ENCODE data around the gene BCOR. TPM values are rescaled to one million over a fixed set of nuclear protein-coding genes. Genes with fewer than 3 reads are reported as not detected.

BCOR gene
- 14.6 TPM for polyA plus RNA-seq (2013, experiment 1 of 2)
- 14.9 TPM for polyA plus RNA-seq (2013, experiment 2 of 2)

DNA sequence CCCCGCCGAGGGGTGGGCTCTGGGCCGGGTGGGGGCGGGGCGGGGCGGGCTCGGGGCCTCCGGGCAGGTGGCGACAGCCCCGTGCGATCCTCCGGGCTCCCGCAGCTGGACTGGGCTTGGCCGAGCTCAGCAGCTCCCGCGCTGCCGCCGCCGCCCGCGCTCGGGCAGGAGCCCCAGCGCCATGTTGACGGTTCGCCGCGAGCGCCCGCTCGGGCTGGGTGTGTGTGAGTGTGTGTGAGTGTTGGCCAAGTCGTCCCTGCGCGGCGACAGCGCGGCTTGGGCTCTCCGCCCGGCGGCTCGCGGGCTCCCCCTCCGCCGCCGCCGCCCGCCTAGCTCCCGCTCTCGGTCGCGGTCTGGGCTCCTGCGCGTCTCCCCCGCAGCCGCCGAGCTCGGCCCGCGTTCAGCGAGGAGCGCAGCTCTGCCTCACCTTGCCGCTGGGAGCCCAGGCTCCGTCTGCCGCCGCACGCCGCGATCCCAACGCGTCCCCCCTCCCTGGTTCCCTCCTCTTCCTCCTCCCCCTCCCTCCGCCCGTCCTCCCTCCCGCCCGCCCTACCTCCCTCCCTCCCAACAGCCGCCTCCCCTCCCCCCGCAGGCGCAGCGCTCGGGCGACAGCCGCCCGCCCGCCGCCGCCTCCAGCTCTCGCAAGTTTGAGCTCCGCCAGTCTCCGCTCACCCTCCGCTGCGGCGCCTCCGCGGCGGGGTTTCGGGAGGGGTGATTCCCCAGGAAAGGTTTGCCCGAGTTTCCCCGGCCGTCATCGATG is at the start of gene BCOR:
BCOR (minus strand) TSS at position 455 of the 760 bp plus-strand sequence. CDS start 20,029 bp downstream, outside the sequence.
- peak within 1 kb of the TSS; percentile 76 for H2BK15ac ChIP-seq (replicated peaks; ENCODE audit: low read depth)
- peak within 1 kb of the TSS; percentile 81 for H3K27ac ChIP-seq (ENCODE audit: low read depth, low read length)
- H3K4me2 ChIP-seq (ENCODE audit: low read length) = peak within 1 kb of the TSS; percentile 70
- H2BK120ac ChIP-seq (ENCODE audit: low read depth, low read length) = peak within 1 kb of the TSS; percentile 82
- peak within 1 kb of the TSS; percentile 94 for H3K4ac ChIP-seq (ENCODE audit: low read depth, low read length)
- peak within 1 kb of the TSS; percentile 85 for H3K56ac ChIP-seq (ENCODE audit: low read length)
- WGBS (ENCODE audit: extremely low coverage, insufficient coverage, low lambda C conversion rate) = no CpG with 5 or more reads among the region's 98 CpGs
- H4K5ac ChIP-seq (ENCODE audit: low read length) = no peak within 1 kb of the TSS
- no peaks in the 10 kb centered on the region for H3K36me3 ChIP-seq (ENCODE audit: control insufficient read depth, insufficient read depth, low read length)
- H2AK5ac ChIP-seq (ENCODE audit: low read length) = no peak within 1 kb of the TSS
- H3K79me1 ChIP-seq (ENCODE audit: low read length) = no peaks in the 10 kb centered on the region
- no peak within 1 kb of the TSS for H3K23ac ChIP-seq (ENCODE audit: low read length)
- H3K18ac ChIP-seq (ENCODE audit: low read length) = peak within 1 kb of the TSS; percentile 99
- peak within 1 kb of the TSS; percentile 42 for H3K4me3 ChIP-seq (ENCODE audit: low read length)
- H3K4me1 ChIP-seq (ENCODE audit: control insufficient read depth, low read depth, low read length) = peaks cover under 1% of the 10 kb centered on the region
- H2BK5ac ChIP-seq (ENCODE audit: low read length) = no peak within 1 kb of the TSS
- no peak within 1 kb of the TSS for H4K8ac ChIP-seq (ENCODE audit: low read depth, low read length)
- H3K79me2 ChIP-seq (ENCODE audit: control insufficient read depth, insufficient read depth, low read length) = peaks cover 27% of the 10 kb centered on the region
- peak; percentile 79 for DNase-seq
- H3K27me3 ChIP-seq (ENCODE audit: insufficient read depth, low read length, poor library complexity) = no peaks in the 10 kb centered on the region
- H3K9ac ChIP-seq (ENCODE audit: low read length) = peak within 1 kb of the TSS; percentile 68

DNA sequence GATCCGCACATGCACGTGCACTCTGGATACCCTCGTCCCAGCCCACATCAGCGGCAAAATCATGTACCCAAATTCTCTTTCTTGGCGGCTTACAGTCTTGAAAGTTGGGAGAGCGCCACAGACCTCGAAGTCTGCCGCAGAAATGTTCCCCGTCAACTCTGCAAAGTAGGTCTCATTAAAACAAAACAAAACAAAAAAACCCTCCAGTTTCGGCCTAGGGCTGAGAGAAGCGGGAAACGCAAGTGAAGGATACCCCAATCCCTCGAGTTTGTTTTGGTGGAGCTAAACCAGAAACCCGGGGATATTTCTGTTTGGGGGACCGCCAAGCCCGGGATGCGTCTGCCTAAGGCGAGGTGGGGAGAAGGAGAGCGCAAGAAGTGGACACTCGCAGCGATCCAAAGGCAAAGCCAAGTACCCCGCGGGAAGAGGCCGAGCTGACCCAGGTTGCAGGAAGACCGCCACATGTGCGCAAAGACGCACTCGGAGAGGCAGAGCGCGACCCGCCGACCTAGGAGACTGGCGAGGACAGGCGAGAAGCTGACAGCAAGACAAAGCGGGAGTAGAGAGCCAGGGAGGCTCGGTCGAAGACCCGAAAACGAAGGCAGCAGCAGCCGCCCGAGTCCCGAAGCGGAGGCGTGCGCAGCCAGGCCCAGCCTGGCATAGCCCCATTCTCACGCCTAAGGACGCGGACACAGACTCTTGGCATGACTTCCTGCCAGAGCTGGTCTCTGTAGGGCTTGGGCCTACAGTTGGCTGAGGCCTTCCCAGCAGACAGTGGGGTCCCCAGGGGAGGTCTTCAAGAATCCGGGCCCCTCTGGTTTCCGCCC is 49.6 kb upstream of the BCOR start:
- no peak overlapping the region for H3K4me3 ChIP-seq (ENCODE audit: low read length)
- H3K18ac ChIP-seq (ENCODE audit: low read length) = no peak overlapping the region
- peak overlapping the region; percentile 25 for H3K56ac ChIP-seq (ENCODE audit: low read length)
- H4K8ac ChIP-seq (ENCODE audit: low read depth, low read length) = no peak overlapping the region
- peaks cover 3% of the 10 kb centered on the region for H3K27me3 ChIP-seq (ENCODE audit: insufficient read depth, low read length, poor library complexity)
- H4K5ac ChIP-seq (ENCODE audit: low read length) = no peak overlapping the region
- H3K9ac ChIP-seq (ENCODE audit: low read length) = no peak overlapping the region
- no peak overlapping the region for H3K4ac ChIP-seq (ENCODE audit: low read depth, low read length)
- no CpG with 5 or more reads among the region's 50 CpGs for WGBS (ENCODE audit: extremely low coverage, insufficient coverage, low lambda C conversion rate)
- H3K36me3 ChIP-seq (ENCODE audit: control insufficient read depth, insufficient read depth, low read length) = no peaks in the 10 kb centered on the region
- H2BK5ac ChIP-seq (ENCODE audit: low read length) = no peak overlapping the region
- no peak overlapping the region for H2BK15ac ChIP-seq (replicated peaks; ENCODE audit: low read depth)
- H3K23ac ChIP-seq (ENCODE audit: low read length) = no peak overlapping the region
- peak; percentile 32 for DNase-seq
- no peak overlapping the region for H3K27ac ChIP-seq (ENCODE audit: low read depth, low read length)
- H3K79me1 ChIP-seq (ENCODE audit: low read length) = no peaks in the 10 kb centered on the region
- H2AK5ac ChIP-seq (ENCODE audit: low read length) = no peak overlapping the region
- H3K4me2 ChIP-seq (ENCODE audit: low read length) = no peak overlapping the region
- no peak overlapping the region for H2BK120ac ChIP-seq (ENCODE audit: low read depth, low read length)
- H3K4me1 ChIP-seq (ENCODE audit: control insufficient read depth, low read depth, low read length) = peaks cover 4% of the 10 kb centered on the region
- no peaks in the 10 kb centered on the region for H3K79me2 ChIP-seq (ENCODE audit: control insufficient read depth, insufficient read depth, low read length)

DNA sequence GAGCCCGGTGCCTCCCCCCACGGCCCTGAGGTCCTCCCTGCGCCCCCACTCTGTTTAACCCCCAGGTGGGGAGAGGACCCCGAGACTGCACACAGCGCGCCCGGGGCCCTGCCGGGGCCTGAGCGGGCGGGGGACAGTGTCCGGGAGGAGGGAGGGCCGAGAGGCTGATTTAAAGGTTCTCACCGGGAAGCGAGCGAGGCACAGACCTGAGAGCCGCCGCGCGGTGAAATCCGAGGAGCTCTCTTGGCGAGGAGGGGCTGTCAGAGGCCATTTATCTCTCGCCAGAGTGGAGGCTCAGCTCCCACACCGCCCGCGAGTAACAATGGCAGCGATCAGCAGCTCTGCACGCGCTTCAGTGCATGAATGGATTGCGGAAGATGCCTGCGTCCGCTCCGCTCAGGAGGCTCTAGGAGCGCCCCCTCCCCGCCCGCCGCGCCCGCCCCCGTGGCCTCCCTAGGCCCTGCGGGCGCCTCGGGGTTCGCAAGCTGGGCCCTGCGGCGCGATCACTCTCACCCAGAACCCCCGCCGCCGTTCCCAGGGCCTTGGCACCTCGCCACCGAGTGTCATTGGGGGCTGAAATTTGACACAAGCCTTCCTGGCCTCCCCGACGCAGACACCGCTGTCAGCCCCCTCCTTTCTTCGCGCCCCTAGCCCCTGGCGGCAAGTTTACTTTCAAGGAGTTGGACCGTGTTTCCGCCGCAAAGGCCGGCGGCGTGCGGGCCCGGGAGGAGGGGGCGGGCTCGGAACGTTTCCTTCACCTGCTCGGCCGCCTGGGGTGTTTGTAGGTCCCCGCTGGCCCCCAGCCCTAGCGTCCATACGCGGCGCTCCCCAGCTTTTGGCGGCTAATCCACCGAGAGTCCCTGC is 48.7 kb upstream of the BCOR start:
- Histone ChIP-seq H3K79me1 (ENCODE audit: low read length) (no peaks in the 10 kb centered on the region), H3K4me2 (ENCODE audit: low read length) (peak overlapping the region; percentile 21), H3K79me2 (ENCODE audit: control insufficient read depth, insufficient read depth, low read length) (no peaks in the 10 kb centered on the region), H3K18ac (ENCODE audit: low read length) (peak overlapping the region; percentile 85), H3K27me3 (ENCODE audit: insufficient read depth, low read length, poor library complexity) (peaks cover 3% of the 10 kb centered on the region), H3K27ac (ENCODE audit: low read depth, low read length) (no peak overlapping the region), H4K8ac (ENCODE audit: low read depth, low read length) (no peak overlapping the region), H2AK5ac (ENCODE audit: low read length) (no peak overlapping the region), H2BK120ac (ENCODE audit: low read depth, low read length) (no peak overlapping the region), H3K36me3 (ENCODE audit: control insufficient read depth, insufficient read depth, low read length) (no peaks in the 10 kb centered on the region), H3K9ac (ENCODE audit: low read length) (peak overlapping the region; percentile 39), H2BK5ac (ENCODE audit: low read length) (no peak overlapping the region), H3K4me1 (ENCODE audit: control insufficient read depth, low read depth, low read length) (peaks cover 4% of the 10 kb centered on the region), H3K4ac (ENCODE audit: low read depth, low read length) (no peak overlapping the region), H3K23ac (ENCODE audit: low read length) (no peak overlapping the region), H3K56ac (ENCODE audit: low read length) (peak overlapping the region; percentile 74), H3K4me3 (ENCODE audit: low read length) (no peak overlapping the region), H2BK15ac (replicated peaks; ENCODE audit: low read depth) (no peak overlapping the region), H4K5ac (ENCODE audit: low read length) (no peak overlapping the region)
- DNase-seq = peak; percentile 64
- WGBS (ENCODE audit: extremely low coverage, insufficient coverage, low lambda C conversion rate) = no CpG with 5 or more reads among the region's 77 CpGs

DNA sequence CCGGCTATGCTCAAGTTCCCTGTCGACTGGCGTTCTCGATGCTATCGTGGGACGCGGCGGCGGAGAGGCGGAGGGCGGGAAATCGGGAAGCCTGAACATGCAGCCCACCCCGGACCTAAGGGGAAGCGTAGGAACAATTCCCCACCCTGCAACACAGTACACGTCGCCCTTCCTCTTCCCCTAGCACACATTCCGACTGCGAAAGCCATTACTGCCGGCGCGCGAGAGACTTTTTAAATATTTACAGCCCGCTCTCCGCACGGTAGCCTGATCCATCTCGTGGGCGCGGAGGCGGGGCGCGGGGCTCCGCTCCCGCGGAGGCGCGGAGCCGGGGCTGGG is 48.1 kb upstream of the BCOR start:
- no peak overlapping the region for H3K23ac ChIP-seq (ENCODE audit: low read length)
- no peak for DNase-seq
- H3K79me1 ChIP-seq (ENCODE audit: low read length) = no peaks in the 10 kb centered on the region
- no peak overlapping the region for H2BK15ac ChIP-seq (replicated peaks; ENCODE audit: low read depth)
- H3K27ac ChIP-seq (ENCODE audit: low read depth, low read length) = no peak overlapping the region
- H4K5ac ChIP-seq (ENCODE audit: low read length) = no peak overlapping the region
- no peaks in the 10 kb centered on the region for H3K79me2 ChIP-seq (ENCODE audit: control insufficient read depth, insufficient read depth, low read length)
- peak overlapping the region; percentile 39 for H3K9ac ChIP-seq (ENCODE audit: low read length)
- H3K36me3 ChIP-seq (ENCODE audit: control insufficient read depth, insufficient read depth, low read length) = no peaks in the 10 kb centered on the region
- H2BK120ac ChIP-seq (ENCODE audit: low read depth, low read length) = no peak overlapping the region
- no peak overlapping the region for H2AK5ac ChIP-seq (ENCODE audit: low read length)
- peak overlapping the region; percentile 85 for H3K18ac ChIP-seq (ENCODE audit: low read length)
- no peak overlapping the region for H4K8ac ChIP-seq (ENCODE audit: low read depth, low read length)
- no peak overlapping the region for H3K4ac ChIP-seq (ENCODE audit: low read depth, low read length)
- H3K4me1 ChIP-seq (ENCODE audit: control insufficient read depth, low read depth, low read length) = peaks cover 4% of the 10 kb centered on the region
- peaks cover 3% of the 10 kb centered on the region for H3K27me3 ChIP-seq (ENCODE audit: insufficient read depth, low read length, poor library complexity)
- no peak overlapping the region for H2BK5ac ChIP-seq (ENCODE audit: low read length)
- no CpG with 5 or more reads among the region's 37 CpGs for WGBS (ENCODE audit: extremely low coverage, insufficient coverage, low lambda C conversion rate)
- H3K4me3 ChIP-seq (ENCODE audit: low read length) = no peak overlapping the region
- H3K4me2 ChIP-seq (ENCODE audit: low read length) = peak overlapping the region; percentile 21
- H3K56ac ChIP-seq (ENCODE audit: low read length) = peak overlapping the region; percentile 74

DNA sequence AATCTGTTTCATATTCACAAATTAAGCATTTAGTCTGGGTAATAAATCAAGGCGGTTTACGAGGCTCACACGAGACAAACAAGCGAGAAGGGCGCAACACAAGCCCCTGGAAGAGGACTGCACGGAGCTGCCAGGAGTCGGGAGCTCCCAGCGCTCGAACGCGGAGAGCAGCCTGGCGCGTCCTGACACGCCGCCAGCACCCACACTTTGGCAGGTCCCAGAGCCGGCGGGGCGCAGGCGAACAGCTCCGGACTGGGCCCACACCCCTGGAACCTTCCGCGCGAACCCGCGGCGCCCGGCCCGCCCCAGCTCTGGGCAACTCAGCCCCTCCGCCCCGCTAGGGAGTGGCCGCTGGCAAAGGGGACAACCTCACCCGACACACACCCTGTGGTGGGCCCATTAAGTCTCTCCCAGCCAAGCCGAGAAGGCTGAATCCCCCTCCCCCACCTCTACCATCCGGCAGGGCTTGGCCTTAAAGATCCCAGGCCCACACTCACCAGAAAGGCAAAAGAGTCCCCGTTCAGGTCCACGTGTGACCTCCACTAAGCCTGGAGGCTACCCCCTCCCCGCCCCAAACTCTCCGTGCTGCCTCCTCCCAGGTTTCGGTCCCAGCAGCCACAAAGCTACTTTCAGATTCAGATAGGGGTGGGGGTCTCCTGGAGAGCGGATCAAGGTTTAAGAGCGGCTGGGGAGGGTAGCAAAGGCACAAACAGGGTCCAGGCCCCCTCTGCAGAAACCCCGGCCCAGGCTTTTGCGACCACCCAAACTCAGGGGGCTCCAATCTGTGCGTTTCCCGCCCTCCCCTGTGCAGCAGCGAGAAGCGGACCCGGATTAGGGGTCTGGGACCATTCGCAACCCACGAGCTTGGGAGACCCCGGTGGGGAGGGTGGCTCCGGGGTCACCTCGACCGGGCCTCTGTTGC is 47.5 kb upstream of the BCOR start:
- DNase-seq = peak; percentile 55
- H2BK5ac ChIP-seq (ENCODE audit: low read length) = no peak overlapping the region
- H3K27me3 ChIP-seq (ENCODE audit: insufficient read depth, low read length, poor library complexity) = peaks cover 3% of the 10 kb centered on the region
- H3K4ac ChIP-seq (ENCODE audit: low read depth, low read length) = no peak overlapping the region
- no CpG with 5 or more reads among the region's 54 CpGs for WGBS (ENCODE audit: extremely low coverage, insufficient coverage, low lambda C conversion rate)
- no peak overlapping the region for H2BK120ac ChIP-seq (ENCODE audit: low read depth, low read length)
- H2AK5ac ChIP-seq (ENCODE audit: low read length) = no peak overlapping the region
- H3K27ac ChIP-seq (ENCODE audit: low read depth, low read length) = no peak overlapping the region
- peaks cover 4% of the 10 kb centered on the region for H3K4me1 ChIP-seq (ENCODE audit: control insufficient read depth, low read depth, low read length)
- H3K9ac ChIP-seq (ENCODE audit: low read length) = peak overlapping the region; percentile 39
- no peaks in the 10 kb centered on the region for H3K79me1 ChIP-seq (ENCODE audit: low read length)
- no peak overlapping the region for H3K4me3 ChIP-seq (ENCODE audit: low read length)
- peak overlapping the region; percentile 85 for H3K18ac ChIP-seq (ENCODE audit: low read length)
- H4K8ac ChIP-seq (ENCODE audit: low read depth, low read length) = no peak overlapping the region
- no peak overlapping the region for H4K5ac ChIP-seq (ENCODE audit: low read length)
- H3K36me3 ChIP-seq (ENCODE audit: control insufficient read depth, insufficient read depth, low read length) = no peaks in the 10 kb centered on the region
- no peak overlapping the region for H2BK15ac ChIP-seq (replicated peaks; ENCODE audit: low read depth)
- peak overlapping the region; percentile 74 for H3K56ac ChIP-seq (ENCODE audit: low read length)
- H3K4me2 ChIP-seq (ENCODE audit: low read length) = peak overlapping the region; percentile 21
- H3K23ac ChIP-seq (ENCODE audit: low read length) = no peak overlapping the region
- no peaks in the 10 kb centered on the region for H3K79me2 ChIP-seq (ENCODE audit: control insufficient read depth, insufficient read depth, low read length)
